Measurements from ENCODE around the gene DPP9. TPM values are rescaled to one million over a fixed set of nuclear protein-coding genes. Genes with fewer than 3 reads are reported as not detected.

The DPP9 gene
- polyA plus RNA-seq, 1 donor from 2014 or later: 40.5 TPM

GRCh38 chr19:4675346-4675745, 48.3 kb downstream of the DPP9 start:
- H3K36me3 Mint-ChIP-seq: peaks cover 3% of the 10 kb centered on the region

GRCh38 chr19:4673726-4674125, 49.9 kb downstream of the DPP9 start:
- Mint-ChIP-seq H3K27ac (no peak overlapping the region), H3K36me3 (peaks cover 1% of the 10 kb centered on the region), H3K9me3 (no peaks in the 10 kb centered on the region), H3K27me3 (no peaks in the 10 kb centered on the region), H3K4me1 (peaks cover 0 to 5% (median 4%) of the 10 kb centered on the region in 3 donors), H3K4me3 (no peak overlapping the region)

More at GRCh38 chr19:4675346-4675745, 48.3 kb downstream of the DPP9 start:
- Mint-ChIP-seq H3K4me1 (peaks cover 0 to 1% (median 0%) of the 10 kb centered on the region in 3 donors), H3K9me3 (no peaks in the 10 kb centered on the region), H3K4me3 (no peak overlapping the region), H3K27me3 (no peaks in the 10 kb centered on the region), H3K27ac (no peak overlapping the region)

GRCh38 chr19:4673216-4673615, 50.4 kb downstream of the DPP9 start:
- Mint-ChIP-seq H3K27me3 (no peaks in the 10 kb centered on the region), H3K27ac (no peak overlapping the region), H3K4me3 (no peak overlapping the region), H3K36me3 (peaks cover 1% of the 10 kb centered on the region), H3K4me1 (peaks cover 3 to 7% (median 6%) of the 10 kb centered on the region in 3 donors), H3K9me3 (no peaks in the 10 kb centered on the region)

- Mint-ChIP-seq H3K27ac (peak overlapping the region in 1 of 3 donors; percentile 49), H3K4me1 (peaks cover 4 to 10% (median 6%) of the 10 kb centered on the region in 3 donors), H3K27me3 (no peaks in the 10 kb centered on the region), H3K9me3 (no peaks in the 10 kb centered on the region), H3K4me3 (peak overlapping the region in 3 of 4 donors; percentile 72 to 89 (median 81)), H3K36me3 (peaks cover 1% of the 10 kb centered on the region)
These were observed 52.3 kb downstream of the DPP9 start for GRCh38 chr19:4671185-4671851.

GRCh38 chr19:4669723-4670480, 53.7 kb downstream of the DPP9 start, which contains the start of gene MYDGF:
Gene MYDGF (minus strand): TSS chr19:4670342. CDS start chr19:4670334, 8 bp downstream.
- Mint-ChIP-seq H3K4me3 (peak within 1 kb of the TSS; percentile 86 to 96 (median 90)), H3K27ac (peak within 1 kb of the TSS in 2 of 3 donors; percentile 25 to 83), H3K4me1 (peaks cover 4 to 10% (median 6%) of the 10 kb centered on the region in 3 donors), H3K9me3 (no peaks in the 10 kb centered on the region), H3K36me3 (no peaks in the 10 kb centered on the region), H3K27me3 (no peaks in the 10 kb centered on the region)

- no peak overlapping the region for H3K27ac Mint-ChIP-seq
- peaks cover 4 to 8% (median 6%) of the 10 kb centered on the region in 3 donors for H3K4me1 Mint-ChIP-seq
- H3K4me3 Mint-ChIP-seq: no peak overlapping the region
- H3K27me3 Mint-ChIP-seq: no peaks in the 10 kb centered on the region
- no peaks in the 10 kb centered on the region for H3K9me3 Mint-ChIP-seq
- no peaks in the 10 kb centered on the region for H3K36me3 Mint-ChIP-seq
These were observed 59.0 kb downstream of the DPP9 start for GRCh38 chr19:4664642-4665041.

- H3K36me3 Mint-ChIP-seq: no peaks in the 10 kb centered on the region
- no peaks in the 10 kb centered on the region for H3K4me1 Mint-ChIP-seq
- no peaks in the 10 kb centered on the region for H3K9me3 Mint-ChIP-seq
- H3K27me3 Mint-ChIP-seq: no peaks in the 10 kb centered on the region
- H3K27ac Mint-ChIP-seq: no peak overlapping the region
- H3K4me3 Mint-ChIP-seq: no peak overlapping the region
These were observed 60.8 kb downstream of the DPP9 start for GRCh38 chr19:4662812-4663211.

GRCh38 chr19:4662020-4662695, 61.5 kb downstream of the DPP9 start:
- Mint-ChIP-seq H3K27me3 (no peaks in the 10 kb centered on the region), H3K4me3 (no peak overlapping the region), H3K27ac (peak overlapping the region in 1 of 3 donors; percentile 28), H3K36me3 (no peaks in the 10 kb centered on the region), H3K9me3 (no peaks in the 10 kb centered on the region), H3K4me1 (no peaks in the 10 kb centered on the region)

GRCh38 chr19:4660993-4661392, 62.6 kb downstream of the DPP9 start:
- Mint-ChIP-seq H3K4me1 (no peaks in the 10 kb centered on the region), H3K27me3 (no peaks in the 10 kb centered on the region), H3K4me3 (no peak overlapping the region), H3K36me3 (no peaks in the 10 kb centered on the region), H3K27ac (no peak overlapping the region), H3K9me3 (no peaks in the 10 kb centered on the region)

- no peak overlapping the region for H3K4me3 Mint-ChIP-seq
- no peaks in the 10 kb centered on the region for H3K36me3 Mint-ChIP-seq
- no peak overlapping the region for H3K27ac Mint-ChIP-seq
- H3K9me3 Mint-ChIP-seq: no peaks in the 10 kb centered on the region
- H3K27me3 Mint-ChIP-seq: no peaks in the 10 kb centered on the region
- no peaks in the 10 kb centered on the region for H3K4me1 Mint-ChIP-seq
These were observed 63.4 kb downstream of the DPP9 start for GRCh38 chr19:4660181-4660791.

GRCh38 chr19:4657835-4658234, 65.8 kb downstream of the DPP9 start:
- H3K9me3 Mint-ChIP-seq: no peaks in the 10 kb centered on the region
- H3K36me3 Mint-ChIP-seq: no peaks in the 10 kb centered on the region
- H3K27me3 Mint-ChIP-seq: no peaks in the 10 kb centered on the region
- no peak overlapping the region for H3K4me3 Mint-ChIP-seq
- H3K4me1 Mint-ChIP-seq: peaks cover 4 to 9% (median 5%) of the 10 kb centered on the region in 3 donors
- no peak overlapping the region for H3K27ac Mint-ChIP-seq

- peaks cover 4 to 9% (median 5%) of the 10 kb centered on the region in 3 donors for H3K4me1 Mint-ChIP-seq
- no peaks in the 10 kb centered on the region for H3K27me3 Mint-ChIP-seq
- H3K4me3 Mint-ChIP-seq: no peak overlapping the region
- no peaks in the 10 kb centered on the region for H3K36me3 Mint-ChIP-seq
- H3K27ac Mint-ChIP-seq: no peak overlapping the region
- H3K9me3 Mint-ChIP-seq: no peaks in the 10 kb centered on the region
These were observed 66.4 kb downstream of the DPP9 start for GRCh38 chr19:4657262-4657661.

- Mint-ChIP-seq H3K27ac (no peak overlapping the region), H3K9me3 (no peaks in the 10 kb centered on the region), H3K27me3 (no peaks in the 10 kb centered on the region), H3K36me3 (no peaks in the 10 kb centered on the region), H3K4me3 (no peak overlapping the region), H3K4me1 (peaks cover 4 to 9% (median 5%) of the 10 kb centered on the region in 3 donors)
These were observed 67.5 kb downstream of the DPP9 start for GRCh38 chr19:4656102-4656501.

GRCh38 chr19:4654437-4655361, 68.9 kb downstream of the DPP9 start:
- peak overlapping the region; percentile 5 to 89 (median 28) for H3K27ac Mint-ChIP-seq
- H3K9me3 Mint-ChIP-seq: no peaks in the 10 kb centered on the region
- H3K4me3 Mint-ChIP-seq: peak overlapping the region in 1 of 4 donors; percentile 66
- no peaks in the 10 kb centered on the region for H3K36me3 Mint-ChIP-seq
- H3K4me1 Mint-ChIP-seq: peaks cover 4 to 9% (median 5%) of the 10 kb centered on the region in 3 donors
- no peaks in the 10 kb centered on the region for H3K27me3 Mint-ChIP-seq
